K562 (cell line): ENCODE measurements around the gene CEBPB. TPM values are rescaled to one million over a fixed set of nuclear protein-coding genes. Genes with fewer than 3 reads are reported as not detected.

Source experiments
- BRCA1 ChIP-seq, 2 experiments: fragments of 450-650 bp in 1 of 2; sonication (generic) in 1 of 2; formaldehyde crosslinking in 1 of 2; IDR thresholded peaks; 2 replicates each; pipeline versions ENCODE4 v1.5.0 to v1.6.1; 2017 to 2020; ENCODE audit warnings: mild to moderate bottlenecking in 1 of 2, missing genetic modification reagents in 1 of 2
- FOSL1 ChIP-seq: fragments of 200-800 bp; sonication (Bioruptor generic); conservative IDR thresholded peaks from 2 replicates; pipeline ENCODE4 v1.6.1; 2016; ENCODE audit warnings: missing genetic modification characterization, missing compliant biosample characterization
- FOXA3 ChIP-seq, 2 experiments: fragments of 450-650 bp in 1 of 2; sonication (generic) in 1 of 2; formaldehyde crosslinking; IDR thresholded peaks in 1 of 2; conservative IDR thresholded peaks in 1 of 2; 2 replicates each; pipeline versions ENCODE4 v1.4.0 to v1.8.0; 2020 to 2022; ENCODE audit warnings: mild to moderate bottlenecking in 2 of 2, missing genetic modification reagents in 1 of 2
- RAD21 ChIP-seq, 2 experiments: fragments of 250-450 bp in 1 of 2; fragments of 450-650 bp in 1 of 2; sonication (Bioruptor Pico) in 1 of 2; formaldehyde crosslinking in 1 of 2; IDR thresholded peaks in 1 of 2; conservative IDR thresholded peaks in 1 of 2; 2 replicates each; pipeline versions ENCODE4 v1.4.0 to v1.8.0; 2020 to 2022; ENCODE audit warnings: mild to moderate bottlenecking in 2 of 2, moderate library complexity in 1 of 2
- RBM25 ChIP-seq: fragments of 200-400 bp; formaldehyde crosslinking; IDR thresholded peaks from 2 replicates; pipeline ENCODE4 v1.6.1; 2018; ENCODE audit warnings: low read length, low read depth, moderate library complexity; ENCODE audit not compliant: severe bottlenecking
- SRF ChIP-seq, 2 experiments: fragments of 250-450, 450-650 bp in 1 of 2; sonication (Bioruptor Pico) in 1 of 2; sonication (generic) in 1 of 2; formaldehyde crosslinking; IDR thresholded peaks; 2 replicates each; pipeline versions ENCODE4 v1.5.0 to v1.5.1; 2020 to 2022; ENCODE audit warnings: mild to moderate bottlenecking in 1 of 2, missing genetic modification reagents in 1 of 2
- STAG1 ChIP-seq: sonication (generic); formaldehyde crosslinking; IDR thresholded peaks from 2 replicates; pipeline ENCODE4 v1.5.0; 2020; ENCODE audit warnings: missing genetic modification reagents, borderline replicate concordance
- ZNF212 ChIP-seq: fragments of 450-650 bp; formaldehyde crosslinking; IDR thresholded peaks from 2 replicates; pipeline ENCODE4 v1.4.0; 2020; ENCODE audit warnings: mild to moderate bottlenecking
- ZNF668 ChIP-seq: fragments of 250-450 bp; sonication (Bioruptor Pico); IDR thresholded peaks from 2 replicates; pipeline ENCODE4 v1.8.0; 2022; ENCODE audit warnings: mild to moderate bottlenecking, inconsistent platforms
- ZNF77 ChIP-seq: fragments of 250-450 bp; sonication (Bioruptor Pico); IDR thresholded peaks from 2 replicates; pipeline ENCODE4 v1.5.0; 2020
- polyA plus RNA-seq, 8 experiments: library from polyadenylated mRNA; depleted of rRNA in 4 of 8; stranded (reverse) in 5 of 8; unstranded in 3 of 8; fragments of >200 nt; fragmentation: Nextera tagmentation in 2 of 8; fragmentation: Illumina TruSeq in 1 of 8; extraction: Ambion mirVana in 2 of 8; extraction: Trizol in 1 of 8; gene quantifications; 2 replicates each; pipeline versions ENCODE4 v1.2.1 to v1.2.3, GENCODE V29; 2011 to 2014; ENCODE audit warnings: inconsistent platforms in 1 of 8, missing spikeins in 1 of 8
- total RNA-seq, 7 experiments: library from RNA; depleted of rRNA in 6 of 7; stranded (reverse); fragments of >200 nt in 6 of 7; fragmentation: Illumina TruSeq in 2 of 7; extraction: Trizol in 2 of 7; gene quantifications; 2 replicates each; pipeline versions ENCODE4 v1.2.1 to v1.2.3, GENCODE V29; 2011 to 2021; ENCODE audit warnings: low replicate concordance in 1 of 7
- TF ChIP-seq, protein P1 (sequence below): fragments of 450-650 bp; formaldehyde crosslinking; conservative IDR thresholded peaks from 2 replicates; pipeline ENCODE4 v1.4.0; 2022; ENCODE audit warnings: mild to moderate bottlenecking, missing genetic modification characterization
- TF ChIP-seq, protein P2 (sequence below), 2 experiments: fragments of 450-650 bp; IDR thresholded peaks; 2 replicates each; pipeline ENCODE4 v1.6.1; 2018; ENCODE audit warnings: mild to moderate bottlenecking in 2 of 2, low read depth in 1 of 2; ENCODE audit not compliant: partially characterized antibody in 2 of 2
- TF ChIP-seq, protein P3 (sequence below): fragments of 450-650 bp; IDR thresholded peaks from 2 replicates; pipeline ENCODE4 v1.6.1; 2016; ENCODE audit warnings: low read depth, mild to moderate bottlenecking, moderate library complexity
- TF ChIP-seq, protein P4 (sequence below), 2 experiments: fragments of 450-650 bp in 1 of 2; IDR thresholded peaks; 2 replicates each; pipeline ENCODE4 v1.6.1; 2011 to 2017; ENCODE audit warnings: low read depth in 2 of 2, antibody characterized with exemption in 1 of 2, borderline replicate concordance in 1 of 2, low read length in 1 of 2, mild to moderate bottlenecking in 1 of 2, mixed read lengths in 1 of 2; ENCODE audit not compliant: control insufficient read depth in 1 of 2
- TF ChIP-seq, protein P5 (sequence below): sonication (generic); formaldehyde crosslinking; IDR thresholded peaks from 2 replicates; pipeline ENCODE4 v1.9.0; 2022; ENCODE audit warnings: mild to moderate bottlenecking, missing genetic modification reagents

The CEBPB gene
- total and polyA plus RNA-seq, 9 of the 15 experiments (the other 6 are each of a cell fraction or from before 2014, with no cell fraction given) = 1.2 to 72.6 (median 7.8) TPM

DNA sequence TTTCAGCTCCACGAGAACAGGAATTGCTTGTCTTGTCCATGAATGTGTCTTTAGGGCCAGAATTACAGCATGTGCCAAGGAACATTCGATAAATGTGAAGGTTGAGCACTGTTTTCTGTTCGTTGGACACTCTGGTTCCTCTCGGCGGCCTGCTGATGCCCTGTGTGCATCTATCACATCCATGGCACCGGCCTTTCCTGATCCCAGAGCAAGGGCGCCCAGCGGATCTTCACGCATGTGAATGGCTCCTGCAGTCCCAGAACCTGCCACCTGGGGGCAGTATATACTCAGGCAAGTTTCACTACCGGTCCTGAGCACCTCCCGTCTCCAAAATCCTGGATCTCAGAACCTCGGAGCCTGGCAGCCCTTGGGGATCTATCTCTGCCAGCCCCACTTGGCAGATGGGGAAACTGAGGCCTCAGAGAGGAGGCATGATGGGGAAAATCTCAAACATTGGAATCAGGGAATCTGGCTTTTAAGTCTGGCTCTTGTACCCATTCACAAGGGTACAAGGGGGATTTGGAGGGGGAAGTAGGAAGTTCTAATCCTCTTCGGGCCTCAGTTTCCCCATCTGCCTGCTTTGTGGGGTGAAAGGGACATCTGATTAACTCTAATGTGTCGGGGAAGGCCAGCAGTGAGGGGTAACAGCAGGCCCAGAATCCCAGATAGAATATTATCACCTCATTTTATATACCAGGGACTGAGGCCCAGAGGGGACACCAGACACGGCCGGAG, 4.3 kb upstream of the CEBPB start (continued):
- TF ChIP-seq, protein P1, sequence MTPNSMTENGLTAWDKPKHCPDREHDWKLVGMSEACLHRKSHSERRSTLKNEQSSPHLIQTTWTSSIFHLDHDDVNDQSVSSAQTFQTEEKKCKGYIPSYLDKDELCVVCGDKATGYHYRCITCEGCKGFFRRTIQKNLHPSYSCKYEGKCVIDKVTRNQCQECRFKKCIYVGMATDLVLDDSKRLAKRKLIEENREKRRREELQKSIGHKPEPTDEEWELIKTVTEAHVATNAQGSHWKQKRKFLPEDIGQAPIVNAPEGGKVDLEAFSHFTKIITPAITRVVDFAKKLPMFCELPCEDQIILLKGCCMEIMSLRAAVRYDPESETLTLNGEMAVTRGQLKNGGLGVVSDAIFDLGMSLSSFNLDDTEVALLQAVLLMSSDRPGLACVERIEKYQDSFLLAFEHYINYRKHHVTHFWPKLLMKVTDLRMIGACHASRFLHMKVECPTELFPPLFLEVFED (CRISPR knock-in tag) = no peak
- TF ChIP-seq ZNF668 (CRISPR knock-in tag) (no peak), ZNF77 (CRISPR knock-in tag) (no peak), SRF (CRISPR knock-in tag; IDR thresholded peaks at IDR 0.05) (no peak), FOSL1 (no peak), BRCA1 (IDR thresholded peaks at IDR 0.05) (no peak), BRCA1 (CRISPR knock-in tag; IDR thresholded peaks at IDR 0.05) (no peak), RBM25 (no peak), RAD21 (CRISPR knock-in tag; conservative IDR thresholded peaks at IDR 0.05 in 1 of 2, IDR thresholded peaks at IDR 0.05 in 1 of 2) (peak; percentile 96), STAG1 (CRISPR knock-in tag) (peak; percentile 95), FOXA3 (CRISPR knock-in tag; conservative IDR thresholded peaks at IDR 0.05 in 1 of 2, IDR thresholded peaks at IDR 0.05 in 1 of 2) (peak in 1 of 2 experiments; percentile 39; a peak in 1 of 4 replicates), ZNF212 (CRISPR knock-in tag) (no peak)
- TF ChIP-seq, protein P2, sequence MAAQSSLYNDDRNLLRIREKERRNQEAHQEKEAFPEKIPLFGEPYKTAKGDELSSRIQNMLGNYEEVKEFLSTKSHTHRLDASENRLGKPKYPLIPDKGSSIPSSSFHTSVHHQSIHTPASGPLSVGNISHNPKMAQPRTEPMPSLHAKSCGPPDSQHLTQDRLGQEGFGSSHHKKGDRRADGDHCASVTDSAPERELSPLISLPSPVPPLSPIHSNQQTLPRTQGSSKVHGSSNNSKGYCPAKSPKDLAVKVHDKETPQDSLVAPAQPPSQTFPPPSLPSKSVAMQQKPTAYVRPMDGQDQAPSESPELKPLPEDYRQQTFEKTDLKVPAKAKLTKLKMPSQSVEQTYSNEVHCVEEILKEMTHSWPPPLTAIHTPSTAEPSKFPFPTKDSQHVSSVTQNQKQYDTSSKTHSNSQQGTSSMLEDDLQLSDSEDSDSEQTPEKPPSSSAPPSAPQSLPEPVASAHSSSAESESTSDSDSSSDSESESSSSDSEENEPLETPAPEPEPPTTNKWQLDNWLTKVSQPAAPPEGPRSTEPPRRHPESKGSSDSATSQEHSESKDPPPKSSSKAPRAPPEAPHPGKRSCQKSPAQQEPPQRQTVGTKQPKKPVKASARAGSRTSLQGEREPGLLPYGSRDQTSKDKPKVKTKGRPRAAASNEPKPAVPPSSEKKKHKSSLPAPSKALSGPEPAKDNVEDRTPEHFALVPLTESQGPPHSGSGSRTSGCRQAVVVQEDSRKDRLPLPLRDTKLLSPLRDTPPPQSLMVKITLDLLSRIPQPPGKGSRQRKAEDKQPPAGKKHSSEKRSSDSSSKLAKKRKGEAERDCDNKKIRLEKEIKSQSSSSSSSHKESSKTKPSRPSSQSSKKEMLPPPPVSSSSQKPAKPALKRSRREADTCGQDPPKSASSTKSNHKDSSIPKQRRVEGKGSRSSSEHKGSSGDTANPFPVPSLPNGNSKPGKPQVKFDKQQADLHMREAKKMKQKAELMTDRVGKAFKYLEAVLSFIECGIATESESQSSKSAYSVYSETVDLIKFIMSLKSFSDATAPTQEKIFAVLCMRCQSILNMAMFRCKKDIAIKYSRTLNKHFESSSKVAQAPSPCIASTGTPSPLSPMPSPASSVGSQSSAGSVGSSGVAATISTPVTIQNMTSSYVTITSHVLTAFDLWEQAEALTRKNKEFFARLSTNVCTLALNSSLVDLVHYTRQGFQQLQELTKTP (IDR thresholded peaks at IDR 0.05; ENCODE audit: low read depth in 1 of 2, partially characterized antibody in 2 of 2) = no peak
- TF ChIP-seq, protein P3, sequence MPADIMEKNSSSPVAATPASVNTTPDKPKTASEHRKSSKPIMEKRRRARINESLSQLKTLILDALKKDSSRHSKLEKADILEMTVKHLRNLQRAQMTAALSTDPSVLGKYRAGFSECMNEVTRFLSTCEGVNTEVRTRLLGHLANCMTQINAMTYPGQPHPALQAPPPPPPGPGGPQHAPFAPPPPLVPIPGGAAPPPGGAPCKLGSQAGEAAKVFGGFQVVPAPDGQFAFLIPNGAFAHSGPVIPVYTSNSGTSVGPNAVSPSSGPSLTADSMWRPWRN = no peak
- TF ChIP-seq, protein P4, sequence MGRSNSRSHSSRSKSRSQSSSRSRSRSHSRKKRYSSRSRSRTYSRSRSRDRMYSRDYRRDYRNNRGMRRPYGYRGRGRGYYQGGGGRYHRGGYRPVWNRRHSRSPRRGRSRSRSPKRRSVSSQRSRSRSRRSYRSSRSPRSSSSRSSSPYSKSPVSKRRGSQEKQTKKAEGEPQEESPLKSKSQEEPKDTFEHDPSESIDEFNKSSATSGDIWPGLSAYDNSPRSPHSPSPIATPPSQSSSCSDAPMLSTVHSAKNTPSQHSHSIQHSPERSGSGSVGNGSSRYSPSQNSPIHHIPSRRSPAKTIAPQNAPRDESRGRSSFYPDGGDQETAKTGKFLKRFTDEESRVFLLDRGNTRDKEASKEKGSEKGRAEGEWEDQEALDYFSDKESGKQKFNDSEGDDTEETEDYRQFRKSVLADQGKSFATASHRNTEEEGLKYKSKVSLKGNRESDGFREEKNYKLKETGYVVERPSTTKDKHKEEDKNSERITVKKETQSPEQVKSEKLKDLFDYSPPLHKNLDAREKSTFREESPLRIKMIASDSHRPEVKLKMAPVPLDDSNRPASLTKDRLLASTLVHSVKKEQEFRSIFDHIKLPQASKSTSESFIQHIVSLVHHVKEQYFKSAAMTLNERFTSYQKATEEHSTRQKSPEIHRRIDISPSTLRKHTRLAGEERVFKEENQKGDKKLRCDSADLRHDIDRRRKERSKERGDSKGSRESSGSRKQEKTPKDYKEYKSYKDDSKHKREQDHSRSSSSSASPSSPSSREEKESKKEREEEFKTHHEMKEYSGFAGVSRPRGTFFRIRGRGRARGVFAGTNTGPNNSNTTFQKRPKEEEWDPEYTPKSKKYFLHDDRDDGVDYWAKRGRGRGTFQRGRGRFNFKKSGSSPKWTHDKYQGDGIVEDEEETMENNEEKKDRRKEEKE (IDR thresholded peaks at IDR 0.05; ENCODE audit: borderline replicate concordance in 1 of 2, control insufficient read depth in 1 of 2, low read depth in 2 of 2, low read length in 1 of 2) = no peak
- TF ChIP-seq, protein P5, sequence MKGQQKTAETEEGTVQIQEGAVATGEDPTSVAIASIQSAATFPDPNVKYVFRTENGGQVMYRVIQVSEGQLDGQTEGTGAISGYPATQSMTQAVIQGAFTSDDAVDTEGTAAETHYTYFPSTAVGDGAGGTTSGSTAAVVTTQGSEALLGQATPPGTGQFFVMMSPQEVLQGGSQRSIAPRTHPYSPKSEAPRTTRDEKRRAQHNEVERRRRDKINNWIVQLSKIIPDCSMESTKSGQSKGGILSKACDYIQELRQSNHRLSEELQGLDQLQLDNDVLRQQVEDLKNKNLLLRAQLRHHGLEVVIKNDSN (CRISPR knock-in tag) = no peak
